Measurements from ENCODE around the gene GTF2H1.
"Not testable (repeated sequence)": the region's sequence is repeated elsewhere in the genome, so short reads cannot be mapped to it uniquely, and the experiment has no call there.

GTF2H1 gene

DNA sequence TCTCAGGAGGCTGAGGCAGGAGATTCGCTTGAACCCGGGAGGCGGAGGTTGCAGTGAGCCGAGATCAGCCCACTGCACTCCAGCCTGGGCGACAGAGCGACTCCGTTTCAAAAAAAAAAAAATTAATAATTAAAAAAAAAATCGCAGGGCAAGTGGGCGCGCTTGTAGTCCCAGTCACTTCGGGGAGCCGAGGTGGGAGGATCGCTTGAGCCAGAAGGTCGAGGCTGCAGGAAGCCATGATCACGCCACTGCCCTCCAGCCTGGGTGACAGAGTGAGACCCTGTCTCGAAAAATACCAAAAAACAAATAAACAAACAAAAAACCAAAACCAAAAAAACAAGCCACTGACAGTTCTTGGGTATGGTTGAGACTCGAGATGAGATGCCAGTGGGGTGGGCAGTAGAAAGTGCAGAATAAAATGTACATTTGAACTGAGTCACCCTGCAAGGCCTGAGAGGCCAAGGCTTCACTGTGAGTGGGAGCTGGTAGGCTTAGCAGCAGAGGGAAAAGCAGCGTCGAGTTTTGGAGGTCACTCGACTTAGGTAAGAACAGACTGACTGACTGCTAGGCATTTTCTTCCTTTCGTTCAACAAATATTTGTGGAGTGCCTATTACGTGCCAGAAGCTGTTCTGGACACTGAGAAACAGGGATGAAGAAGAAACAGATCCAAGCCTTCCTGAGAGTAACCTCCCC is 71.4 kb downstream of the GTF2H1 start:
- Histone ChIP-seq H3K4me3 (ENCODE audit: low read depth, low read length) (peak overlapping the region; percentile 96), H3K27me3 (replicated peaks) (no peaks in the 10 kb centered on the region), H3K27ac (peak overlapping the region; percentile 62), H3K36me3 (replicated peaks) (peaks cover 22% of the 10 kb centered on the region)
- TF ChIP-seq, protein P1, sequence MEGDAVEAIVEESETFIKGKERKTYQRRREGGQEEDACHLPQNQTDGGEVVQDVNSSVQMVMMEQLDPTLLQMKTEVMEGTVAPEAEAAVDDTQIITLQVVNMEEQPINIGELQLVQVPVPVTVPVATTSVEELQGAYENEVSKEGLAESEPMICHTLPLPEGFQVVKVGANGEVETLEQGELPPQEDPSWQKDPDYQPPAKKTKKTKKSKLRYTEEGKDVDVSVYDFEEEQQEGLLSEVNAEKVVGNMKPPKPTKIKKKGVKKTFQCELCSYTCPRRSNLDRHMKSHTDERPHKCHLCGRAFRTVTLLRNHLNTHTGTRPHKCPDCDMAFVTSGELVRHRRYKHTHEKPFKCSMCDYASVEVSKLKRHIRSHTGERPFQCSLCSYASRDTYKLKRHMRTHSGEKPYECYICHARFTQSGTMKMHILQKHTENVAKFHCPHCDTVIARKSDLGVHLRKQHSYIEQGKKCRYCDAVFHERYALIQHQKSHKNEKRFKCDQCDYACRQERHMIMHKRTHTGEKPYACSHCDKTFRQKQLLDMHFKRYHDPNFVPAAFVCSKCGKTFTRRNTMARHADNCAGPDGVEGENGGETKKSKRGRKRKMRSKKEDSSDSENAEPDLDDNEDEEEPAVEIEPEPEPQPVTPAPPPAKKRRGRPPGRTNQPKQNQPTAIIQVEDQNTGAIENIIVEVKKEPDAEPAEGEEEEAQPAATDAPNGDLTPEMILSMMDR (IDR thresholded peaks at IDR 0.05; ENCODE audit: low read depth, low read length, missing control alignments) = no peak
- in situ Hi-C loops (cut with HindIII; ENCODE audit: low pct_ligation_motif_present, low sequenced_read_pairs) = no loop called here
- DNase-seq = no peak

DNA sequence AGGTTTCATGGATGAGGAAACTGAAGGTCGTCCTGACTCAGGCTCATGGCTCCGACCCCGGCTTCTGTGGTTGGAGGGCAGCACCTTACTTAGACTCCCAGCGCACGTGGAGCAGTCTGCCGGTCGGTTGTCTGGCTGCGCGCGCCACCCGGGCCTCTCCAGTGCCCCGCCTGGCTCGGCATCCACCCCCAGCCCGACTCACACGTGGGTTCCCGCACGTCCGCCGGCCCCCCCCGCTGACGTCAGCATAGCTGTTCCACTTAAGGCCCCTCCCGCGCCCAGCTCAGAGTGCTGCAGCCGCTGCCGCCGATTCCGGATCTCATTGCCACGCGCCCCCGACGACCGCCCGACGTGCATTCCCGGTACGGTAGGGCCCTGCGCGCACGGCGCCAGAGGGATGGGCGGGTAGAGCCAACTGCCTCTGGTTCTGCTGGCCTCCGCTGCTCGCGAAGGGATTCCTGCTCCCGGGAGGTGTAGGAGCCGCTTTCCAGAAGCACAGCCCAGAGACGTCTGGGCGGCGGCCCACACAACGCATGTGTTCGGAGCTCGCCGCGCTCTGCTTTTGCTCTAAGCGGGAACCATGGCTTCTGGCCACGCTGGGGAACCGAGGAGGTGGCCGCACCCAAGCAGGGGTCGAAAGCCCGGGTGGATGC is 72.0 kb downstream of the GTF2H1 start, which contains the start of gene LDHA:
LDHA (plus strand) TSS at position 289 of the 653 bp plus-strand sequence. CDS start 2,280 bp downstream, outside the sequence.
- peaks cover 29% of the 10 kb centered on the region for H3K36me3 ChIP-seq (replicated peaks)
- peak within 1 kb of the TSS; percentile 96 for H3K4me3 ChIP-seq (ENCODE audit: low read depth, low read length)
- peak; percentile 96 for DNase-seq
- H3K27me3 ChIP-seq (replicated peaks) = no peaks in the 10 kb centered on the region
- H3K27ac ChIP-seq = peak within 1 kb of the TSS; percentile 62
- TF ChIP-seq, protein P1 (IDR thresholded peaks at IDR 0.05; ENCODE audit: low read depth, low read length, missing control alignments) = no peak
- in situ Hi-C loops (cut with HindIII; ENCODE audit: low pct_ligation_motif_present, low sequenced_read_pairs) = no loop called here

DNA sequence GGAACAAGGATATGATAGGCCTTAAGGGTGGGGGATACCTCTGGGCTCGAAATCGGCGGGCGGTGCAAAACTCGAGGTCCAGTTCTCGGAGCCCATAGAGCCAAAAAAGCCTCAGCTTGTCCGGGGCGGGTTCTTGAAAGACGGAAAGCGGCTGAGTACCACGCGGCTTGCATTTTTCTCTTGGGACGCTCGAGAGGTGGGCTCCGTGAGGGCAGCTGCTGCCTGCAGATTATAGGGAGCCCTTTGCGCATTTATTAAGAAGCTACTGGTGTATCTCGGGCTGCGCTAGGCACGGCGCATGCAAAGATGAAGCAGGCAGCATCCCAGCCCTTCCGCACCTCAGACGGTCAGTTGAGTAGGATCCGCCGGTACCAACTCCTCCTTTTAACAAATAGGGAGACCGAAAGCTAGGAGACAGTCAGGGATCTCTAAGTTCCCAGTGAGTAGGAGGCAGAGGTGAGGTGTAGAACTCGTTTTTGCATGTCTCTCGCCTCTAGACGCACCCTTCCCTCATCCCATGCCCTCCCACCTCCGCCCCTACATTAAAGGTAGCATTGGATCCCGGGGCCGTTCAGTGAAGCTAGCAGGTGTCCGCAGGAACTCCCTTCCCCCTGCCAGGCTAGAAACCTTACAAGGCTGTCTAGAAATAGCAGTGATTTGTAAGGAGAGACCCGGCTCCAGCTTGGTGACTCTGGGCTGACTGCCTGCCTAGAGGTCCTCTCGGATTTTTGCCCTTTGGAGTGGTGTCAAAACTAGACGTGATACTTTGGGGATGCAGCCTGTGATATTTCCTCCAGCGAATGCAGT is 72.8 kb downstream of the GTF2H1 start:
- in situ Hi-C loops (cut with HindIII; ENCODE audit: low pct_ligation_motif_present, low sequenced_read_pairs) = no loop called here
- peak; percentile 7 for DNase-seq
- Histone ChIP-seq H3K27me3 (replicated peaks) (no peaks in the 10 kb centered on the region), H3K36me3 (replicated peaks) (peaks cover 36% of the 10 kb centered on the region), H3K4me3 (ENCODE audit: low read depth, low read length) (peak overlapping the region; percentile 96), H3K27ac (peak overlapping the region; percentile 62)
- TF ChIP-seq, protein P1 (IDR thresholded peaks at IDR 0.05; ENCODE audit: low read depth, low read length, missing control alignments) = no peak

DNA sequence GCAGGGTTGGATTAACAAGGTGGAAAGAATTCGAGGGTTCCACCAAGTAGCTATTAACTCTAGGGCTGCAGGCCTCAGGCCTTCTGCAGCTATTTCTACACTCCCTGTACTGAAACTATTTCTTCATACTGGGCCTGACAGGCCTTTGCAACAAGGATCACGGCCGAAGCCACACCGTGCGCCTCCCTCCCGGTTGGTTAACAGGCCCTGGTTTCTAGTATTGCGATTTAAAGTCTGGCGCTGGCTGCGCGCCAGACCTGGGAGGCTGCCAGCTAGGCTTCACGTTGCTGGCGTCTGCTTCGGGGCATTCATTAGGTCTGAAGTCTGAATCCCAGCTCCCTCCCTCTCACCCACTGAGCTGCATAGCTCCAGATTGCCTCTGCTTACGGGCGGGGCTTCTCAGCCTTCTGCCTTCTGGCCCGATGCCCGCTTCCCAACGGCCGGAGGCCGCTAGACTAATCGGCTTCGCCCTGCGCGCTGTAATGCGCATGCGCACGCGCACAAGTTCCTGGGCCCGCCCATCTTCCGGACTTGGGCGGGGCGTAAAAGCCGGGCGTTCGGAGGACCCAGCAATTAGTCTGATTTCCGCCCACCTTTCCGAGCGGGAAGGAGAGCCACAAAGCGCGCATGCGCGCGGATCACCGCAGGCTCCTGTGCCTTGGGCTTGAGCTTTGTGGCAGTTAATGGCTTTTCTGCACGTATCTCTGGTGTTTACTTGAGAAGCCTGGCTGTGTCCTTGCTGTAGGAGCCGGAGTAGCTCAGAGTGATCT is 73.6 kb downstream of the GTF2H1 start:
- Histone ChIP-seq H3K4me3 (ENCODE audit: low read depth, low read length) (peak overlapping the region; percentile 96), H3K27me3 (replicated peaks) (no peaks in the 10 kb centered on the region), H3K27ac (peak overlapping the region; percentile 62), H3K36me3 (replicated peaks) (peaks cover 43% of the 10 kb centered on the region)
- in situ Hi-C loops (cut with HindIII; ENCODE audit: low pct_ligation_motif_present, low sequenced_read_pairs) = no loop called here
- DNase-seq = peak; percentile 98
- TF ChIP-seq, protein P1 (IDR thresholded peaks at IDR 0.05; ENCODE audit: low read depth, low read length, missing control alignments) = no peak

DNA sequence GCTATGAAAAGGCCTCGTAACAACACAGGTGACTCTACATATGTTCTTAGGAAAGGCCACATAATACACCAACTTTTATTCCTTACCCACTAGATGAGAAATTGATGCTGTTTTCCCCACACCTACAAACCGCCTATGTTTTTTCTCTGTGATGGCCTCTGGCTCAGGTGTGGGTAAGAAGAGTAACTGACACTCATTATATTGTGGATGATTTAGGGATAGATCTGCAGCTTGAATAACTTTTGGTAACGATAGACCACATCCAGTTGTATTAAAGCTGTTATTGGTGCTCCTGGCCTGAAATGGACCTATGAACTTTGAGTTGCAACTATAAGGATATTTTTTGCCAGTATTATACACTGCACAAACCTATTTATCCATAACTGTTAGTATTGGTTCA is 75.6 kb downstream of the GTF2H1 start:
- DNase-seq = no peak
- Histone ChIP-seq H3K27ac (no peak overlapping the region), H3K36me3 (replicated peaks) (peaks cover 58% of the 10 kb centered on the region), H3K27me3 (replicated peaks) (no peaks in the 10 kb centered on the region), H3K4me3 (ENCODE audit: low read depth, low read length) (no peak overlapping the region)
- TF ChIP-seq, protein P1 (IDR thresholded peaks at IDR 0.05; ENCODE audit: low read depth, low read length, missing control alignments) = no peak
- in situ Hi-C loops (cut with HindIII; ENCODE audit: low pct_ligation_motif_present, low sequenced_read_pairs) = no loop called here

DNA sequence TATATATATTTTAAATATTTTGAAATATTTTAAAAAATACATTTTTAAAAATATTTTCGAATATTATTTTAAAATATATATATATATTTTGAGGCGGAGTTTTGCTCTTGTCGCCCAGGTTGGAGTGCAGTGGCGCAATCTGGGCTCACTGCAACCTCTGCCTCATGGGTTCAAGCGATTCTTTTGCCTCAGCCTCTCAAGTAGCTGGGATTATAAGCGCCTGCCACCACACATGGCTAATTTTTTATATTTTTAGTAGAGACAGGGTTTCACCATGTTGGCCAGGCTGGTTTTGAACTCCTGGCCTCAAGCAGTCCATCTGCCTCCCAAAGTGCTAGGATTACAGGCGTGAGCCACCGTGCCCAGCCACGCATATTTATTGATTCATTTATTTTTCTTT is 78.7 kb downstream of the GTF2H1 start:
- in situ Hi-C loops (cut with HindIII; ENCODE audit: low pct_ligation_motif_present, low sequenced_read_pairs); H3K27ac ChIP-seq; H3K4me3 ChIP-seq (ENCODE audit: low read depth, low read length); DNase-seq; H3K27me3 ChIP-seq (replicated peaks): not testable (repeated sequence)
- H3K36me3 ChIP-seq (replicated peaks) = peaks cover 90% of the 10 kb centered on the region

Measured in brain microvascular endothelial cell (primary cell).